Keratinocyte (primary cell): ENCODE results near the gene SPATA13. TPM values are rescaled to one million over a fixed set of nuclear protein-coding genes. Genes with fewer than 3 reads are reported as not detected.

Source experiments
- DNase-seq: peaks from one replicate; pipeline ENCODE4 v3.0.0-alpha.2; 2011; ENCODE audit warnings: low read depth, missing footprints, low spot score
- FAIRE-seq: peaks from 2 replicates; lab custom pipeline; 2011; peaks lifted over from hg19 to GRCh38; lab: Jason Lieb, UNC
- H2AFZ ChIP-seq: 2 replicates; pipeline ENCODE4 v1.6.0; 2012; ENCODE audit warnings: low read length, control low read depth, inconsistent platforms; ENCODE audit not compliant: control insufficient read depth
- H3K27ac ChIP-seq: 2 replicates; pipeline ENCODE4 v1.5.1; 2011; ENCODE audit warnings: low read length; ENCODE audit not compliant: control insufficient read depth, insufficient read depth
- H3K27me3 ChIP-seq: 3 replicates; pipeline ENCODE4 v1.6.0; 2011; ENCODE audit warnings: low read length; ENCODE audit not compliant: control insufficient read depth, insufficient read depth; ENCODE audit errors: extremely low read depth
- H3K36me3 ChIP-seq, 2 experiments: 2 replicates in 1 of 2; 3 replicates in 1 of 2; pipeline ENCODE4 v1.5.1; 2011; ENCODE audit warnings: low read length in 2 of 2, mild to moderate bottlenecking in 1 of 2; ENCODE audit not compliant: control insufficient read depth in 2 of 2, insufficient read depth in 2 of 2; ENCODE audit errors: extremely low read depth in 1 of 2
- H3K4me1 ChIP-seq: 3 replicates; pipeline ENCODE4 v1.5.1; 2011; ENCODE audit warnings: low read length; ENCODE audit not compliant: control insufficient read depth, insufficient read depth; ENCODE audit errors: extremely low read depth
- H3K4me2 ChIP-seq: 3 replicates; pipeline ENCODE4 v1.6.0; 2011; ENCODE audit warnings: low read depth, low read length; ENCODE audit not compliant: control insufficient read depth, insufficient read depth; ENCODE audit errors: extremely low read depth
- H3K4me3 ChIP-seq, 3 experiments: fragments of 200-600 bp in 1 of 3; sonication (generic) in 1 of 3; 2 replicates in 2 of 3; 3 replicates in 1 of 3; pipeline ENCODE4 v1.5.1; 2011 to 2016; ENCODE audit warnings: low read length in 3 of 3, mild to moderate bottlenecking in 3 of 3, control low read depth in 2 of 3, inconsistent platforms in 1 of 3, low read depth in 1 of 3, mixed read lengths in 1 of 3, mixed run types in 1 of 3, moderate library complexity in 1 of 3; ENCODE audit not compliant: control insufficient read depth in 2 of 3, insufficient read depth in 2 of 3; ENCODE audit errors: extremely low read depth in 1 of 3
- H3K79me2 ChIP-seq: 2 replicates; pipeline ENCODE4 v1.6.0; 2012; ENCODE audit warnings: low read length; ENCODE audit not compliant: control insufficient read depth, insufficient read depth
- H3K9ac ChIP-seq: 3 replicates; pipeline ENCODE4 v1.6.0; 2011; ENCODE audit warnings: low read length; ENCODE audit not compliant: control insufficient read depth, insufficient read depth; ENCODE audit errors: extremely low read depth
- H3K9me1 ChIP-seq: 3 replicates; pipeline ENCODE4 v1.6.0; 2011; ENCODE audit warnings: low read length; ENCODE audit not compliant: control insufficient read depth, insufficient read depth; ENCODE audit errors: extremely low read depth
- H3K9me3 ChIP-seq: 2 replicates; pipeline ENCODE4 v1.5.1; 2012; ENCODE audit warnings: low read depth, low read length; ENCODE audit not compliant: control insufficient read depth
- H4K20me1 ChIP-seq: 3 replicates; pipeline ENCODE4 v1.6.0; 2011; ENCODE audit warnings: low read length; ENCODE audit not compliant: control insufficient read depth, insufficient read depth; ENCODE audit errors: extremely low read depth
- EZH2 ChIP-seq: IDR thresholded peaks from one replicate; pipeline ENCODE4 v1.6.1; 2012; ENCODE audit warnings: inconsistent platforms, mild to moderate bottlenecking, low read length, moderate library complexity
- dilution Hi-C: fragments of 300-500 bp; cut with MboI; formaldehyde crosslinking; loops from one replicate; pipeline ENCODE4 v1.7.0; 2020; ENCODE audit warnings: low sequenced_read_pairs; ENCODE audit not compliant: extremely low pct_ligation_motif_present
- polyA plus RNA-seq, 5 experiments: library from polyadenylated mRNA; depleted of rRNA in 3 of 5; stranded (reverse) in 3 of 5; stranded (forward) in 1 of 5; unstranded in 1 of 5; fragments of >200 nt; gene quantifications; 1 replicate in 1 of 5; 2 replicates in 3 of 5; 3 replicates in 1 of 5; pipeline versions ENCODE4 v1.2.1 to v1.2.3, GENCODE V29; 2011 to 2012; ENCODE audit warnings: missing spikeins in 2 of 5, low read depth in 1 of 5, low replicate concordance in 1 of 5
- TF ChIP-seq, protein P1 (sequence below), 3 experiments: IDR thresholded peaks in 1 of 3; conservative IDR thresholded peaks in 1 of 3; optimal IDR thresholded peaks in 1 of 3; 2 replicates in 2 of 3; 3 replicates in 1 of 3; pipeline versions ENCODE3 to v1.5.1; 2011; ENCODE audit warnings: low read length in 3 of 3, mild to moderate bottlenecking in 3 of 3, moderate library complexity in 2 of 3, control low read depth in 1 of 3, inconsistent platforms in 1 of 3; ENCODE audit not compliant: insufficient read depth in 2 of 3; ENCODE audit errors: extremely low read depth in 1 of 3

The SPATA13 gene
- polyA plus RNA-seq, 1 donor (not counting 4 experiments of a cell fraction or from before 2014, with no cell fraction given), result 1.2 TPM

GRCh38 chr13:24244802-24245201 is 84.3 kb downstream of the SPATA13 start:
- Histone ChIP-seq H3K4me2 (no peak overlapping the region), H3K4me3 (no peak overlapping the region), H3K9me3 (no peaks in the 10 kb centered on the region), H3K79me2 (no peaks in the 10 kb centered on the region), H3K9me1 (no peaks in the 10 kb centered on the region), H4K20me1 (no peaks in the 10 kb centered on the region), H3K4me1 (no peaks in the 10 kb centered on the region), H3K27ac (no peak overlapping the region), H3K9ac (no peak overlapping the region), H2AFZ (no peak overlapping the region), H3K36me3 (no peaks in the 10 kb centered on the region), H3K27me3 (no peaks in the 10 kb centered on the region)
- dilution Hi-C loops, result no loop called here
- no peak for DNase-seq
- TF ChIP-seq, protein P1, sequence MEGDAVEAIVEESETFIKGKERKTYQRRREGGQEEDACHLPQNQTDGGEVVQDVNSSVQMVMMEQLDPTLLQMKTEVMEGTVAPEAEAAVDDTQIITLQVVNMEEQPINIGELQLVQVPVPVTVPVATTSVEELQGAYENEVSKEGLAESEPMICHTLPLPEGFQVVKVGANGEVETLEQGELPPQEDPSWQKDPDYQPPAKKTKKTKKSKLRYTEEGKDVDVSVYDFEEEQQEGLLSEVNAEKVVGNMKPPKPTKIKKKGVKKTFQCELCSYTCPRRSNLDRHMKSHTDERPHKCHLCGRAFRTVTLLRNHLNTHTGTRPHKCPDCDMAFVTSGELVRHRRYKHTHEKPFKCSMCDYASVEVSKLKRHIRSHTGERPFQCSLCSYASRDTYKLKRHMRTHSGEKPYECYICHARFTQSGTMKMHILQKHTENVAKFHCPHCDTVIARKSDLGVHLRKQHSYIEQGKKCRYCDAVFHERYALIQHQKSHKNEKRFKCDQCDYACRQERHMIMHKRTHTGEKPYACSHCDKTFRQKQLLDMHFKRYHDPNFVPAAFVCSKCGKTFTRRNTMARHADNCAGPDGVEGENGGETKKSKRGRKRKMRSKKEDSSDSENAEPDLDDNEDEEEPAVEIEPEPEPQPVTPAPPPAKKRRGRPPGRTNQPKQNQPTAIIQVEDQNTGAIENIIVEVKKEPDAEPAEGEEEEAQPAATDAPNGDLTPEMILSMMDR (optimal IDR thresholded peaks at IDR 0.05 in 1 of 3, IDR thresholded peaks at IDR 0.05 in 1 of 3, conservative IDR thresholded peaks at IDR 0.05 in 1 of 3; ENCODE audit: extremely low read depth in 1 of 3, insufficient read depth in 2 of 3, low read length in 3 of 3), result no peak
- TF ChIP-seq EZH2, result no peak
- no peak for FAIRE-seq

DNA sequence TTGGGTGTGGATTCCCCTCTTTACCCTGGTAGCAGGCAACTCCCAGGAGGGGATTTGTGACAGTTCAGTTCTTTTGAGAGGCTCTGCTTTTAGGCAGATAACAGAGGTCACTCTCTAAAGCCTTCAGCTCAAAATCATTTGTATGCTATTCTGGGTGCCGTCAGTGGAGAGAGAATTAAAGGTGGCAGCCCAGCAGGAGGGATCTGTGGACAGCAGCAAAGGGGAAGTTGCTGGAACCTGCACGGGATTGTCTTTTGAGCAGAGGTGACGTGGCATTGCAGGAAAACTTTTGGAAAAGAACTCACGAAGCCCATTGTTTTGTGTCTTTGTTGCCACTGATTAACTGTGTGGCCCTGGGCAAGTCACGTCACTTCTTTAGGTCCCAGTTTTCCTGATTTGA is 86.5 kb downstream of the SPATA13 start:
- H3K9me3 ChIP-seq, result no peaks in the 10 kb centered on the region
- H4K20me1 ChIP-seq, result no peaks in the 10 kb centered on the region
- no peak for DNase-seq
- no peaks in the 10 kb centered on the region for H3K27me3 ChIP-seq
- no peaks in the 10 kb centered on the region for H3K79me2 ChIP-seq
- no peak for FAIRE-seq
- no peak overlapping the region for H3K27ac ChIP-seq
- H3K9ac ChIP-seq, result no peak overlapping the region
- no peaks in the 10 kb centered on the region for H3K4me1 ChIP-seq
- TF ChIP-seq, protein P1 (optimal IDR thresholded peaks at IDR 0.05 in 1 of 3, IDR thresholded peaks at IDR 0.05 in 1 of 3, conservative IDR thresholded peaks at IDR 0.05 in 1 of 3; ENCODE audit: extremely low read depth in 1 of 3, insufficient read depth in 2 of 3, low read length in 3 of 3), result no peak
- TF ChIP-seq EZH2, result no peak
- H3K4me3 ChIP-seq, result no peak overlapping the region
- H3K4me2 ChIP-seq, result no peak overlapping the region
- H3K36me3 ChIP-seq, result no peaks in the 10 kb centered on the region
- dilution Hi-C loops, result no loop called here
- no peak overlapping the region for H2AFZ ChIP-seq
- no peaks in the 10 kb centered on the region for H3K9me1 ChIP-seq
